Endometrial microvascular endothelial cells (primary cell): ENCODE data around the gene TARS3. TPM values are rescaled to one million over a fixed set of nuclear protein-coding genes. Genes with fewer than 3 reads are reported as not detected.
"Not testable (repeated sequence)": the region's sequence is repeated elsewhere in the genome, so short reads cannot be mapped to it uniquely, and the experiment has no call there.

ENCODE experiments used
- in situ Hi-C: cut with HindIII; loops from 2 replicates; pipeline ENCODE4 v1.10.0; 2017; ENCODE audit warnings: low sequenced_read_pairs, low pct_unique_long_range_greater_than_20kb; ENCODE audit errors: inconsistent ontology term
- total RNA-seq: library from RNA; depleted of rRNA; stranded (reverse); fragments of >200 nt; gene quantifications from one replicate; pipeline ENCODE4 v1.2.3, GENCODE V29; 2015; ENCODE audit errors: inconsistent ontology term

Gene TARS3
- total RNA-seq, result 6.2 TPM

- in situ Hi-C loops, result no loop called here
Measured at GRCh38 chr15:101723874-101724674, at the start of gene TARS3. TSS of gene TARS3 (minus strand) at chr15:101724473. CDS start at chr15:101724387, 86 bp downstream.

- in situ Hi-C loops, result no loop called here
Measured at GRCh38 chr15:101773496-101774100, 49.3 kb upstream of the TARS3 start.

- in situ Hi-C loops, result no loop called here
Measured at GRCh38 chr15:101772921-101773320, 48.6 kb upstream of the TARS3 start.

GRCh38 chr15:101767083-101767640, 42.9 kb upstream of the TARS3 start:
- in situ Hi-C loops, result not testable (repeated sequence)

GRCh38 chr15:101765772-101766456, 41.6 kb upstream of the TARS3 start:
- in situ Hi-C loops, result no loop called here

GRCh38 chr15:101765340-101765671, 41.0 kb upstream of the TARS3 start:
- in situ Hi-C loops, result not testable (repeated sequence)

- in situ Hi-C loops, result not testable (repeated sequence)
Measured at GRCh38 chr15:101764669-101765339, 40.5 kb upstream of the TARS3 start.

- in situ Hi-C loops, result not testable (repeated sequence)
Measured at GRCh38 chr15:101746716-101747082, 22.4 kb upstream of the TARS3 start.

GRCh38 chr15:101734837-101735236, 10.6 kb upstream of the TARS3 start:
- in situ Hi-C loops, result not testable (repeated sequence)

GRCh38 chr15:101733545-101733944, 9.3 kb upstream of the TARS3 start:
- in situ Hi-C loops, result no loop called here

- in situ Hi-C loops, result no loop called here
Measured at GRCh38 chr15:101732772-101733171, 8.5 kb upstream of the TARS3 start.

GRCh38 chr15:101731746-101732145, 7.5 kb upstream of the TARS3 start:
- in situ Hi-C loops, result no loop called here

GRCh38 chr15:101727186-101727585, 2.9 kb upstream of the TARS3 start:
- in situ Hi-C loops, result no loop called here

GRCh38 chr15:101725073-101725472, 800 bp upstream of the TARS3 start:
- in situ Hi-C loops, result no loop called here

- in situ Hi-C loops, result no loop called here
Measured at GRCh38 chr15:101724675-101725005, 367 bp upstream of the TARS3 start.

- in situ Hi-C loops, result no loop called here
Measured at GRCh38 chr15:101723171-101723873, 951 bp downstream of the TARS3 start.

- in situ Hi-C loops, result no loop called here
Measured at GRCh38 chr15:101718896-101719295, 5.4 kb downstream of the TARS3 start.

- in situ Hi-C loops, result no loop called here
Measured at GRCh38 chr15:101712078-101712477, 12.2 kb downstream of the TARS3 start.

- in situ Hi-C loops, result no loop called here
Measured at GRCh38 chr15:101710806-101711205, 13.5 kb downstream of the TARS3 start.
